HG03442 (cell line): ENCODE results near the gene PCBP3.
"Not testable (repeated sequence)": the region's sequence is repeated elsewhere in the genome, so short reads cannot be mapped to it uniquely, and the experiment has no call there.

ENCODE experiments used
- ATAC-seq: cut with Tn5 transposase; IDR thresholded peaks from one replicate; pipeline ENCODE4 v1.9.1; 2021; ENCODE audit warnings: mild to moderate bottlenecking, moderate library complexity; ENCODE audit not compliant: unreplicated experiment

Gene PCBP3

DNA sequence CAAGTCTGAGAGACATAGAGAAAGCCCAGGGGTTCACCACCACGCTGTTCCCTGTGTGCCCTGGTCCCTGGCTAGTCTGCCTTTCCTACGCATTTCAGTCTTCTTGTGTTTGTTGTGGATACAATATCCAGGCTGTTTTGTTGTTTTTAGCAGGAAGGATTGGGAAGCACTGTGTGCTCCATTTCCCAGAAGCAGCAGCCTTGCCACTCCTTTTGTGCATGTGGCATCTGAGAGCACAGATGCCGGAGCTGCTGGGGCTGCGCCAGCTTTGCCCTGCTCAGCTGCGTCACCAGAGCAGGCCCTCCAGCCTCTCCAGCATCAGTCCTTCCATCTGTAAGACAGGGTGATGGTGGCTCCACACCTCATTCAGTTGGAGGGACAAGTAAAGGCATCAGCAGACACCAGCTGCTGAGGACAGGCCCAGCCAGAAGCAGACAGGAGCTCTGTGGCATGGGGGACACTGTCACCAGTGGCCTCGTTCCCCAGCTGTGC, 243.6 kb downstream of the PCBP3 start:
- no peak for ATAC-seq

DNA sequence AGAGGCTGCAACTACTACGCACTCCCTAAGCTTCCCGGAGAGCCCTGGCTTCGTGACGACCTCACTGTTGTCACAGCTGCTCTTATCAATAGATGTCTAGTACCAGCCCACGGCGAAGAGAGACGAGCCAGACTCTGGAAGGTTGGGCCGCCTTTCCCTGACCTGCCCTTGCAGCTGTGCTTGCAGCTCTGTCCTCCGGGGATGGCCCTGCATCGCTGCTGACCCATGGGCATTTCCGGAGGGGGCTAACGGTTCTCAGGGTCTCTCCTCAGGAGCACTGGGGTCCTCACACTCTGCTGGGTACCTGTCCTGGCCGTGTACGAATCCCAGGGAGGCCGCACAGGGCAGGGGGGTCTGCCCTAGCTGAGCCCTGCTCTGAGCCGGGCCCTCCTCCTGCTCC, 244.3 kb downstream of the PCBP3 start:
- no peak for ATAC-seq

DNA sequence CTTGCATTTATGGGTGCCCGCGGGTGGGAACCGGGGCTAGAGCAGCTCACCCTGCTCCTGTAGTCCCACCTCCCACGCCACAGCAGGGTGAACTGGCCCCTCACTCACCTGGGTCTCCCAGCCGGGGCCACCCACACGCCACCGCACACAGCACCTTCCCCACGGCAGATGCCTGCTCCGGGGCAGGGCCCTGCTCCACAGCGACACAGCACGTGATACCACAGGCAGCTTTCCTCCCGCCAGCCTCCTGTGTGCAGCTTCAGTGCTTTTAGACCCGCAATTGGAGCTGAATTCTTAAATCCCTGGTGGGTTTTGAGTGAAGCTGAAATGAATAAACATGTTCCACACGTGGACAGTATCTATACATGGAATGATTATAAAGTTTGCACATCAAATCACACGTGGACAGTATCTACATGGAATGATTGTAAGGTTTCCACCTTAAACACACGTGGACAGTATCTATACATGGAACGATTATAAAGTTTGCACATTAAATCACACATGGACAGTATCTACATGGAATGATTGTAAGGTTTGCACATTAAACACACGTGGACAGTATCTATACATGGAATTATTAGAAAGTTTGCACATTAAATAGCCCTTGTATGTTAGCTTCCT, 245.0 kb downstream of the PCBP3 start:
- no peak for ATAC-seq

DNA sequence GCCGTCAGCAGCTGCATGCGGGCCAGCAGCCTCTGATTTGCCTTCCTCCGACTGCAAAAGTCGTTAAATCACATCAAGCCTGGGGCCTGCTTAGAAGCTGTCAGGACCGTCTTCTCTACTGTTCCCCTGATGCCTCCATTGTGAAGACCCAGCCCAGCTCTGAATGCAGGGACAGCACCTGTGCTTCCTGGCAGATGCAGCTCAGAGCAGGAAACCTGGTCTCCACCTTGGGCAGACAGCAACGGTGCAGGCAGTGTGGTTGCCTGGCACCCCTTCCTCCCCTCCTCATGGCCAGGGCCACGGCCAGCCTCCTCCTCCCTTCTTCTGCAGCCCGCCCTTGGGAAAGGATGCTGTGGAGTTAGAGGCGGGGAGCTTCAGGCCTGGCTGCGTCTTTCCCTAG, 245.7 kb downstream of the PCBP3 start:
- no peak for ATAC-seq

DNA sequence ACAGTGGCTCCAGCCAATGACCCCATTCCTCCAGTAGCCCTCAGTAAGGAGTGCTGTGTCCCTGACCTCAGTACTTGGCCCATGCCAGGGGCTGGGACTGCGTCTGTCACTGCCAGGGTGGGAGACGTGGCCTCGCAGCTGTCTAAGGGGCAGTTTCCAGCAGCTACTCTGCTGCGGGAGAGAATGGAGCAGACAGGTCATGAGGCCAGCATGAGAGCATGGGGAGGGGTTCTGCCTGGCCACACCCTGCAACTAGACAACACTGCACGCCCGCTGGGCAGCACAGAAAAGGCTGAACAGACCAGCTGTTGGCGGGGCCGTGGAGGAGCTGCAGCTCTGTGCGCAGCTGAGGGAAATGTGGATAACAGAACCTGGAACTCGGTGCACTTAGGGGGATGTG, 246.4 kb downstream of the PCBP3 start:
- ATAC-seq, result no peak

DNA sequence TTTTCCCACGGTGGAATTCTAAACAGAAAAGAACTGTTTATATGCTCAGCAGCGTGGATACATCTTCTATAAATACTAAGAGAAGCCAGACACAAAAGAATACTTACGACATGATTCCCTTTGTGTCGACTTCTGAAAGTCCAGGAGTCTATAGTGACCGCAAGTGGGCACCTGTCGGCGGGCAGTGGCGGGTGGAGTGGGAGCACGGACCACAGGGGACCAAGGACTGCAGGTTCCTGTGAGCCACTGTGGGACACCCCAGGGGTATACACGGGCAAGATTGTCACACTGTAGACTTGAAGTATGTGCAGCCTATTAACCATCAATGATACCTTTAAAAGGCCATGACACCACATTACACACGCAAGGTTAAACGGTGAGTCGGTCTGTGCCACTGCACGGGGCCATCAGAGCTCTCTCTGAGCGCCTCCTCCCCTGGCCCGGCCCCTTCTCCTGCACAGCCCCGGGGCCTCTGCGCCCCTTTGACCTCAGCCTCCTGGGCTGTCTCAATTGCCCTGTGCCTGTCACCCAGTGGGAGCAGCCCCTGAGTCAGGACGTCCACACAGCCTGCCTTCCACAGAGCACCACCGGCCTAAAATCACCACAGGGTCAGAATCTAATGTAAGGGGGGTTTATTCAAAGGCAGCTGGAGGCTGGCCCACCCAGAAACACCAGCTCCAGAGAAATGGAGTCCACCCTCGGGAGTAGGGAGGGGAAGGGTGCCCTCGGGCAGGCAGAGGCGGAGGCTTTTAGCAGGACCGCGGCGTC, 248.0 kb downstream of the PCBP3 start:
- no peak for ATAC-seq

DNA sequence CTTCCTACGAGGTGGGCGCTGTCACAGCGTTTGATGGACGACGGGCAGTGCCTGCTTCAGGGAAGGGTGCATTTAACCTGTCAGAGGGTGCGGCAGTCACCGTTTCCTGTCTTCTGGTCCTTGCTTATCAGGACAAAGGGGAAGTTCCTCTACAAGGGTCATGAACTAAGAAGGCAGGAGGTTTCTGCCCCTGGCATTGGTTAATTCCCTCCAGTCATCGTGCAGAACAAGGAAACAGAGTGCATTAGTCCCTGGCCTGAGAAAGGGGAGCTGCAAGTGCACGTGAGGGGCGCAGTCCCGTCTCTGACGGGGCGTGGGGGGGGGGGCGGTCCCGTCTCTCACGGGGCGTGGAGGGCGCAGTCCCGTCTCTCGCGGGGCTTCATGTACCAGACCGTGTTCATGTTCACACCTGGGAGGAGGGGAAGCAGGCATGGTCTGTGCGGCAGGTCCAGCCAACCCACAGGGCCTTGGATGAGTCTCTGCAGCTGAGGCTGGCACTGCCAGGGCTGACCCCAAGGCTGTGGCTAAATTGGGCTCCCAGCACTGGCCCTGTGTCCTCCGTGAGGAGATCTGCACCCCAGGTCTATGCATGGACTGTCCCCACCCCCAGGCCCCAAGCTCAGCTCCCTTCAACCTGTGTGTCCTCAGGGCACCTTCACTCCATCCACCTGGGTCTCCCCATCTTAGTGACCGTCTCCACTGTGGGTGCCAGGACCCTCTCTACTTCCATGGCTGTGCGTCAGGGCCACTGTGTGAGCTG, 248.8 kb downstream of the PCBP3 start:
- ATAC-seq, result no peak

DNA sequence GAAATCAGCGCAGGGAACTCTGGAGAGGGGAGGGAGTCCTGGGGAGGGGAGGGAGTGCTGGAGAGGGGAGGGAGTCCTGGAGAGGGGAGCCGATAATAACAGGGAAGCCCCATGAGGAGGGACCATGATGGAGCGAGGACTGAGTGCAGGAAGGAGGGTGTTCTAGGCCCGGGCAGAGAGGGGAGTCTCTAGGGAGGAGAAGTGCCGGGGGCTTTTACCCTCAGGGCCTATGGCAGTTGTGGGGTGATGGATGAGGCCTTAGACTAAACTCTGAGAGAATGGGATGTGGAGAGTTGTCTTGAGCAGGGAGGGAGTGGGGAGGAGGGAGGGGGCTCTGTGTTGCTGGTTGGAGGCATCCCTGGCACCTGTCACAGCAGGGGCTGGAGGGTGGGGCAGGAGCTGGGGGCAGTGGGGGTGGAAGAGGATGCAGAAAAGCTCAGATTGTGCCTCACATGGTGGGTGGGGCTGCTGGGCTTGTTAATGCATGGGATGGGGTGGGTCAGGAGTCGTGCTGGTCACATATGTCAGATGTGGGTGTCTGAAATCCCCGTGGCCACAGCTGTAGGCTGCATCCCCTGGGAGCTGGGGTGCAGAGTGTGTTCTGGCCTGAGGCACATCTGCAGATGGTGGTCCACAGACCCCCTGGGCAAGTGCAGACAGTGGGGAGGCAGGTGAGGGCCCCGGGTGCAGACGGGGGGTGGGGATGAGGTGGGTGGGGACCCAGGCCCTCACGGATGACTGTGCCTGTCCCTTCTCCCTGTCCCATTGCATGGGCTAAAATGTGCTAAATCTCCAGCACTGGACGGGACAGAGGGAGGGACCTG, 249.6 kb downstream of the PCBP3 start:
- ATAC-seq, result no peak

DNA sequence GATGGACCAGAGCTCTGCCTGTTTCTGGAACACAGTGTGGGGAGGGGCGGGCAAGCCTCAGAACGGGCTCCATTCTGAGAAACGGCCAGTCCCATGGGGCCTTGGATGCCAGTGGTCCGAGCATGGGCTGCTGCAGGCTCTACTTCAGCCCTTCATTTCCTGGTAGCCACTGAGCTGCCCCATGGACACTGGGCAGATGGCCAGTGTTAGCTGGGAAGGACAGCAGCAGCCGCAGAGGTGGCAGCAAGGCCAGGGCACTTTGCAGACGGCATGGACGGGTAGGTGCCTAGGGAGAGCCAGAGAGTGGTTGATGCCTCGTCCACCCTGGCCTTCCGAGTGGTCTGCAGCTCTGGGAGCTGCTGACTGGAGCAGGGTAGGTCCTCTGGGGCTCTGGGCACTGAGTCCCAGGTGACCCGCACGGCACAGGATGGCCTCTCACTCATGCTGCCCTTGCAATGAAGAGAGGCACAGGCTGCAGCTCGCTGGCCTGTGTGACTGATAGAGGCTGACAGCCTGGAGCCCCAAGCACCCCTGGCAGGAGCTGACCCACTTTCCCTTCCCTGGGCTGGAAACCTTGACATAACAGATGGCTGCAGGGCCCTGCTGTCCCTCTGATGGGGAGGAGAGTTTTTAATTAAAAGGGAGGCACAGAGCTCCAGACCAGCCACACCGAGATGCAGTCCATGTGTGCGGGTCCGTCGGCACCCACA, 250.4 kb downstream of the PCBP3 start:
- ATAC-seq, result no peak

DNA sequence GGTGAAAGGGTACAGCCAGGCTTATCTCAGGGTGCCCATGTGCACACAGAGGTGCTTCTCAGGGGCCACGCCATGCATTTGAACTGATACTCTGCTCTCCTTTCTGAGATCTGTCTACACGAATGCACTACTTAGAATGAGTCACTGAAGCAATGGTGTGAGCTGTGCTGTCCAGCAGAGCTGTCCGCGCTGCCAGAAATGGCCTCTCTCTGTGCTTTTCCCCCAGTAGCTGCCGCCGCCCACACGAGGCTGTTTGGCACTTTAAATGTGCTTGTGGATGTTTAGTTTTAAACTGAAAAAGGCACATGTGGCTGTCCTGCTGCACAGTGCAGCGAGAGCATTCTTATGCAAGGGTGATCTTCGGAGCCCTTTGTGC, 250.9 kb downstream of the PCBP3 start:
- no peak for ATAC-seq

DNA sequence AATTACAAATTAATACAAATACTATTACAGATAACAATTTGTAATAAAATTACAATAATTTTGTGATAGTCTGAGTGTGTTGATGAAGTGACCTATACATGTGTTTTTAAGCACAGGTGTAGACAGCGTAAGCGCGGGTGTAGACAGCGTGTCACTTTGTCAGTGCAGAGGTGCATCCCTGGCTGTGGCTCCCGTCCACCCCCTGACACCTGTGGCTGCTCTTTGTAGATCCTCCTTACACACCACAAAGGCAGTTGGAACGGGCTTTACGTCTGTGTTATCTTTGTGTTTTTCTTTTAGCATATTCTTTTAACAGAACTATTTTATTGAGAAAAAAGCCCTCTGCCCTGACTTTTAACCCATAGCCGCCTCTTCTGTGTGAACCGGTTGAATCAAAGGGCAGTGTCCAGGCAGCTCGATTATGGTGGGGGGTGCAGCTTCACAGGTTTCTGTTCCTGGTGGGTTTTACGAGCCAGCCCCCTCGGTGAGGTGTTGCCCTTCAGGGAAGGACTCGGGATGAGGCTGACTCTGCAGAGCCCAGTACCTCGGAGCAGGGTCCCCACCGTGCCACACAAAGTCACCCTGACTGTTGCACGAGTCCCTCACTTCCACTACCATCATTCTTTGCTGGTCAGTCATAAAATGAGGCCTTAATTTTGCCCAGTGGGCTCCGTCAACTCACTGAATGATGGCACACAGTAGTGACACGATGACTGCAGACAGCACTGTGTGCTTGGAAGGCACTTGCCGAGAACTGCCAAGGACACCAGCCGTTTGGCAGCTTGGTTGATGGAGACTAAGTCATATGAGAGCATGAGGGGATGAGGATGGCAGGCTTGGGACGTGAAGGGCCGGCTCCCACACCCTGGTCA, 251.6 kb downstream of the PCBP3 start:
- no peak for ATAC-seq

DNA sequence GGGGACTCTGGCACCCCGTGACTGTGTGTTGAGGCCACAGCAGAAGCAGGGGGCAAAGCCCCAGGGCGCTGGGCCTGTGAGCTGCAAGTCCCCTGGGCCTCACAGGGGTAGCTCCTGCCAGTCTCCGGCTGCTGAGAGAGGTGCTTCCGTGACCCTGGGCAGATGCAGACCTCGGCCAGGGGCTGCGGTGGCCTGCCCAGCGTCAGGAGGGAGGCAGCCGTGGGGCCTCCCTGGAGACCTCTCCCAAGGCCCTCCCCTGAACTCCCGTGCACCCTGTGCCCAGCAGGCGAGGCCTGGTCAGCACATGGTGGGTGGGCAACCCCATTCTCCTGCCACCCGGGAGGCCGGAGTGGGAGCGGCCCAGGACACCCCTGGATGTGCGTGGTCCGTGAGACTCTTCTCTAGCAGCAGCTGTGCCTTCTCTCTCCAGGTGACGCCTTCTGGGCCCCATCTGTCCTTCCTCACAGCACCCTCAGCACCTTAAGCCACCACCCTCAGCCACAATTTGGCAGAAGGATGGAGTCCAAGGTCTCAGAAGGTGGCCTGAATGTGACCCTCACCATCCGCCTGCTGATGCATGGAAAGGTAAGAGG, 252.3 kb downstream of the PCBP3 start:
- ATAC-seq, result no peak

DNA sequence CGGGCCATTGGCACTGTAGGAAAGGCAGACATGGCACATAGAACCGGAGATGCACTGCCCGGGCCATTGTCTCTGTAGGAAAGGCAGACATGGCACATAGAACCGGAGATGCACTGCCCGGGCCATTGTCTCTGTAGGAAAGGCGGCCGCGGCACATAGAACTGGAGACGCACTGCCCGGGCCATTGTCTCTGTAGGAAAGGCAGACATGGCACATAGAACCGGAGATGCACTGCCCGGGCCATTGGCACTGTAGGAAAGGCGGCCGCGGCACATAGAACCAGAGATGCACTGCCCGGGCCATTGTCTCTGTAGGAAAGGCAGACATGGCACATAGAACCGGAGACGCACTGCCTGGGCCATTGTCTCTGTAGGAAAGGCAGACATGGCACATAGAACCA, 252.9 kb downstream of the PCBP3 start:
- not testable (repeated sequence) for ATAC-seq

DNA sequence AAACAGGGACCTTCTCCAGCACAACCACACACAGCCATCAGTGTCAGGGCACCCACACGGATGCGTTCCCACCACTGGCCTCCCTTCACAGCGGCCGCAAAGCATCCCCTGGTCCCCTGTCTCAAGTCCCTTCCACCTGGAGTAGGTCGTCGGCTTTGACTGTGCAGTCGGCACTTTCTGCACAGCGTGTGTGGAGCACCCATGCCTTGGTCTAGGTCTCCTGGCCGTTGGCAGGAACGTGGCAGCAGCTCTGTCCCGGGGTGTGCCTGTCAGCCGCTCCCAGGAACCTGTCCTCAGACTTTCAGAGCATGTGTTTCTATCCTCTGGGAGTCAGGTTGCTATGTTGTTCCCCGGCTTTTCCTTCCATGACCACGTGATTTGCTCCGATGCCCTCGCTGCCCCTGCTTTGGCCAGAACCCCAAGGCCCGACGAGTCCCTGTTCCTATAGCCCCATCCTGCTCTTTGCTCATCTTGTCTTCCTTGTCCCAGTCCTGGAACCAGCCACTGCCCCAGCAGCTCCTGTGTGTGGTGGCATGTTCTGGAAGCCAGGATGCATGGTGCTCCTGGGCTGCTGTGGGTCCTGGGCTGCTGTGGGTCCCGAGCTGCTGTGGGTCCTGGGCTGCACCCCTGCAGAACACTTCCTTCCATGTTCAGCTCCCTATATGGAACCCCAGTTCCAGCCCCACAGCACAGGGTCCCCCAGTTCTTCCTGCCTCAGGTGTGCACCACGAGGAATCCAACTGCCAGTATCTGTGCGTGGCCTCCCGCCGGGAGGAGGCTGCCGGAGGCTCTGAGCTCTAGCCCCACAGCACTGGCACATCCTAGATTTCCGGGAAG, 253.9 kb downstream of the PCBP3 start:
- ATAC-seq, result no peak

DNA sequence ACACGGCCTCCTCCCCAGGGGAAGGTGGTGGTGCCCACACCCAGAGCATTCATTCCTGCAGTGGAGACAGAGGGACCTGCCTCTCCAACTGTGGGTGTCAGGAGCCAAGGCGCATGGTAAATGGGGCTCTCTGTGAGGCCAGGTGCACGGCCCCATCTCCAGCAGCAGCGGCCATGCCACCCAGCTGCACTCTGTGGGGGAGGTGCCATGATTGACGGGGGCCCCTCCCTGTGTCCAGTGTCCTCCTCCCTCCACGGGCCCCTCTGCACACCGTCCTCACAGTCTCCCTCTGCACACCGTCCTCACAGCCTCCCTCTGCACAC, 254.5 kb downstream of the PCBP3 start:
- no peak for ATAC-seq

DNA sequence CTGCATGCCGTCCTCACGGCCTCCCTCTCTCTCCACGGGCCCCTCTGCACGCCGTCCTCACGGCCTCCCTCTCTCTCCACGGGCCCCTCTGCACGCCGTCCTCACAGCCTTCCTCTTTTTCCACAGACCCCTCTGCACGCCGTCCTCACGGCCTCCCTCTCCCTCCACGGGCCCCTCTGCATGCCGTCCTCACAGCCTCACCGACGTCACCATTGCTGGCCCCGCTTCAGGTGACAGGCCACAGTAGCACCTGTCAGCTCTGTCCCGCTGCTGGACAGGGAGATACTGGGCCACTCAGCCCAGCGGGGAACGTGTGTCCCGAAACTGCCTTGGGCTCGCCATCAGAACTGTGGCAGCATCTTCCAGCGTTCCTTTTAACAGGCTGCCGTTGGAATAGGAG, 255.3 kb downstream of the PCBP3 start:
- ATAC-seq, result no peak

DNA sequence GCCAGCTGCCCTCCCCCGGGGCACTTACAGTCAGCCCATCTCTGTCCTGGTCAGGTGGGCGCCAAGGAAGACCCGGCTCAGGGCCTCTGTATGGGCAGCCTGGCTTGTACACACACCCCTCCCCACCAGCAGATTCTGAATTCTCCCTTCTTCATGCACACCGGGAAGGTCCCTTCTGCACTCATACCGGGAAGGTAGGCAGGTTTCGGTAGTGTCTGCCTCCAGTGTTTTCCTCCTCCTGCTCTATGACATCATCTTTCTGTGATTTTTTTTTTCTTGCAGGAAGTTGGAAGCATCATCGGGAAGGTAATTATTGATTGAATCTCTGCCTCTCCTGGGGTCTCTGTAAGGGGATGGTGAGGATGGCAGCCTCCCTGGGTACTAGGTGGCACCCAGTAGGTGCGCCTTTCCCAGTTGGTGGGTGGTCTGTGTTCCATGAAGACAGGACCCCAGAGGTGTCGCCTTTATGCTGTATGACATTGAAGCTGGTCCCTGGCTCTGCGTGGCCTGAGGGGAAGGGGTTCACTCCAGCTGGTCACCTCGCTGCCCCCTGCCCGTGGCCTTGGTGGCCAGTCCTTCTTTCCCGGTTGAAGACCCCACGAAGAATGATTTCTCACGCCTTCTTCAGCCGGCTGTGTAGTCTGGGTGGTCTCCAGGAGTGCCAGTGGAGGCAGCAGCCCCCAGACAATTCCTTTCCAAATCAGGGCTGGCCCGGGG, 255.9 kb downstream of the PCBP3 start:
- ATAC-seq, result no peak
